NB4 (cell line): ENCODE results near the gene KCNJ18.
"Not testable (repeated sequence)": the region's sequence is repeated elsewhere in the genome, so short reads cannot be mapped to it uniquely, and the experiment has no call there.

Experiments
- DNase-seq: peaks from one replicate; pipeline ENCODE4 v3.0.0; 2010; ENCODE audit warnings: low read depth
- H3K4me3 ChIP-seq: one replicate; pipeline ENCODE4 v1.5.1; 2011; ENCODE audit warnings: mild to moderate bottlenecking, low read depth, low read length, moderate library complexity
- CTCF ChIP-seq: IDR thresholded peaks from one replicate; pipeline ENCODE4 v1.5.1; 2012; ENCODE audit warnings: low read depth, low read length
- MAX ChIP-seq: IDR thresholded peaks from 2 replicates; pipeline ENCODE4 v1.6.1; 2011; ENCODE audit warnings: low read depth, low read length
- MYC ChIP-seq: IDR thresholded peaks from 2 replicates; pipeline ENCODE4 v1.6.1; 2011; ENCODE audit warnings: low read depth, low read length
- POLR2A ChIP-seq: IDR thresholded peaks from 2 replicates; pipeline ENCODE4 v1.6.1; 2011; ENCODE audit warnings: mild to moderate bottlenecking; ENCODE audit not compliant: insufficient read length; ENCODE audit errors: extremely low read depth

KCNJ18 gene

GRCh38 chr17:21669616-21670360 is 22.5 kb upstream of the KCNJ18 start:
- not testable (repeated sequence) for H3K4me3 ChIP-seq, DNase-seq

- H3K4me3 ChIP-seq, DNase-seq: not testable (repeated sequence)
Observed at GRCh38 chr17:21670361-21671155, 21.8 kb upstream of the KCNJ18 start.

- H3K4me3 ChIP-seq, DNase-seq: not testable (repeated sequence)
Observed at GRCh38 chr17:21671437-21671836, 20.9 kb upstream of the KCNJ18 start.

- not testable (repeated sequence) for DNase-seq, H3K4me3 ChIP-seq
Observed at GRCh38 chr17:21671871-21672270, 20.5 kb upstream of the KCNJ18 start.

GRCh38 chr17:21673451-21674241 is 18.7 kb upstream of the KCNJ18 start:
- not testable (repeated sequence) for DNase-seq, H3K4me3 ChIP-seq

- no peak overlapping the region for H3K4me3 ChIP-seq
- no peak for TF ChIP-seq CTCF
- DNase-seq: no peak
Observed at GRCh38 chr17:21674242-21674731, 18.0 kb upstream of the KCNJ18 start.

- not testable (repeated sequence) for DNase-seq, H3K4me3 ChIP-seq
Observed at GRCh38 chr17:21674891-21675738, 17.2 kb upstream of the KCNJ18 start.

GRCh38 chr17:21675739-21676130 is 16.6 kb upstream of the KCNJ18 start:
- not testable (repeated sequence) for DNase-seq, H3K4me3 ChIP-seq

- H3K4me3 ChIP-seq: no peak overlapping the region
- no peak for DNase-seq
- TF ChIP-seq POLR2A (no peak), CTCF (no peak), MYC (no peak), MAX (no peak)
Observed at GRCh38 chr17:21676281-21677111, 15.8 kb upstream of the KCNJ18 start.
